Smooth muscle cell of the brain vasculature (primary cell): Measurements from ENCODE around the gene TAS2R30.
"Not testable (repeated sequence)": the region's sequence is repeated elsewhere in the genome, so short reads cannot be mapped to it uniquely, and the experiment has no call there.

ENCODE experiments used
- DNase-seq: peaks from one replicate; pipeline ENCODE4 v3.0.0-alpha.2; 2012; ENCODE audit warnings: low read depth, low spot score

The TAS2R30 gene

DNA sequence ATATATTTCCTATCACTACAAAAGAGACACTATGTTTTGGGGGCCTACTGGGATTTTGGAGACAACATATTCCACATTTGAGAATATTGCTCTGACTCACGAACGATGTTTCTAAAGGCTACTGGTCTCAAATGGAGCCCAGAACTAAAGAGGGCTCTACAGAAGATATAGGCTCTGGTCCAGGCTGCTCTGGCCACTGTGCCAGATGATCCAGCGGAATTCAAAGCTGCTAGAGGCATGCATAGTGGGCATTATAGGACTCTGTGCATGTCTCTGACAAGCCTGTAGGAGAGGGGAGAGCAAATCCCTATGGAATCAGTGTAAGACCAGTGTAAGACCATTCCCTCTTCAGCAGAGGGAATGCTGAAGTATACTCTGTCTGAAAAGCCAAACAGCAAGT is 4.1 kb downstream of the TAS2R30 start:
- DNase-seq = no peak

DNA sequence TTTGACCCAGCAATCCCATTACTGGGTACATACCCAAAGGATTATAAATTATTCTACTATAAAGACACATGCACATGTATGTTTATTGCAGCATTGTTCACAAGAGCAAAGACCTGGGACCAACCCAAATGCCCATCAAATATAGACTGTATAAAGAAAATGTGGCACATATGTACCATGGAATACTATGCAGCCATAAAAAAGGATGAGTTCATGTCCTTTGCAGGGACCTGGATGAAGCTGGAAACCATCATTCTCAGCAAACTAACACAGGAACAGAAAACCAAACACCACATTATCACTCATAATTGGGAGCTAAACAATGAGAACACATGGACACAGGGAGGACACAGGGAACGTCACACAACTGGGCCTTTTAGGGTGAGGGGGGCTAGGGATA is 20.3 kb downstream of the TAS2R30 start:
- not testable (repeated sequence) for DNase-seq

DNA sequence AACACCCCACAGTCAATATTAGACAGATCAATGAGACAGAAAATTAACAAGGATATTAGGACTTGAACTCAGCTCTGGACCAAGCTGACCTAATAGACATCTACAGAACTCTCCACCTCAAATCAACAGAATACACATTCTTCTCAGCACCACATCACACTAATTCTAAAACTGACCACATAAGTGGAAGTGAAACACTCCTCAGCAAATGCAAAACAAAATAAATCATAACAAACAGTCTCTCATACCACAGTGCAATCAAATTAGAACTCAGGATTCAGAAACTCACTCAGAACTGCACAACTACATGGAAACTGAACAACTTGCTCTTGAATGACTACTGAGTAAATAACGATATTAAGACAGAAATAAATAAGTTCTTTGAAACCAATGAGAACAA is 23.2 kb downstream of the TAS2R30 start:
- DNase-seq = not testable (repeated sequence)

DNA sequence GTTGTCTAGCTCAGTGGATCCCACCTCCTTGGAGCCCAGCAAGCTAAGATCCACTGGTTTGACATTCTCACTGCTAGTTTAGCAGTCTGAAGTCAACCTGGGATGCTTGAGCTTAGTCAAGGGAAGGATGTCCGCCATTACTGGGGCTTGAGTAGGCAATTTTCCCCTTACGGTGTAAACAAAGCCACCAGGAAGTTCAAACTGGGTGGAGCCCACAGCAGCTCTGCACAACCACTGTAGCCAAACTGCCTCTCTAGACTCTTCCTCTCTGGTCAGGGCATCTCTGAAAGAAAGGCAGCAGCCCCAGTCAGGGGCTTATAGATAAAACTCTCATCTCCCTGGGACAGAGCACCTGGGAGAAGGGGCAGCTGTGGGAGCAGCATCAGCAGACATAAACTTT is 25.6 kb downstream of the TAS2R30 start:
- no peak for DNase-seq

DNA sequence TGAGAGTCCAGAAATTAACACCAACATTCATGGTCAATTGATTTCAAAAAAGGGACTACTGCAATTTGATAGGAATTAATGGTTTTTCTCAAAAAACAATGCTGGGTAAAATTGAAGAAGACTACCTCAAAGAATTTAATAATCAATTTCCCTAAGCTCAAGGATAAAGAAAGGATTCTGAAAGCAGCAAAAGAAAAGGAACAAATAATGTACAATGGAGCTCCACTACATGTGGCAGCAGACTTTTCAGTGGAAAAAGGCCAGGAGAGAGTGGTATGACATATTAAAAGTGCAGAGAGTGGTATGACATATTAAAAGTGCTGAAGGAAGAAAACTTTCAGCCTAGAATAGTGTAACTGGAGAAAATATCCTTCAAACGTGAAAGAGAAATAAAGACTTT is 26.7 kb downstream of the TAS2R30 start:
- no peak for DNase-seq

DNA sequence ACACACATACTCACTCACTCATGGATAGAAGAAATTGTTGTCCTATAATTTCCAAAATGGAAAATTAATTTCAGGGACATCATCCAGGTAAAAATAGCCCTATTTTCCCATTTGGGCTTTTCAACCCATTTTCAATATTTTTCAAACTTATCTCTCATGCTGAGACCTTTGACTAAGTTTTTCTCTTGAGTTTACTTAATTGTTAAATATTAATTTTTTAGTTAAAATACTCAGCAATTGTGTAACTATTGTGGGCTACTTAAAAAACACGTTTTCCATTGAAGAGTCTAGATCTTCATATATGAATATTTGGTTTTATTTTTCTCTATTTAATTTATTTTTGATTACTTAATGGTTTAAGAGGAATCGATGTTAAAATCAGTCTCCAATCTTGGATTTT is 28.2 kb downstream of the TAS2R30 start:
- no peak for DNase-seq

DNA sequence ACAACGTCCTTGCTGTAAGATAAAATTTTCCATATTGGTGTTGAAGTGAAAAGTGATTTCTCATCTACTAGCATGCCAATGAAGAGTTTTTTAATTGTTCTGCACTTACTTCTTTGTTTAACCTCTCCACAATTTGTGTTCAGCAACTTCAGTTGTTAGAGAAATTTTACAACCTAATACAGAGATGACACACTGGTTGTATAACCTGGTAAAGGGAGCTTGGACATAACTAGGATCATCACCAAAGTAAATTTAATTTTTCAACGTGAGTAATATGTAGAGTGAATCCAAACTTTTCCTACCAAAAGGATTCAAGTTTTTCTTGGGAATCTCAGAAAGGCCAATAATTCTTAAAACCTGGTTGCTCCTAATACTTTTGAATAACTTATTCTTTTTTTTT is 28.9 kb downstream of the TAS2R30 start:
- DNase-seq = no peak

DNA sequence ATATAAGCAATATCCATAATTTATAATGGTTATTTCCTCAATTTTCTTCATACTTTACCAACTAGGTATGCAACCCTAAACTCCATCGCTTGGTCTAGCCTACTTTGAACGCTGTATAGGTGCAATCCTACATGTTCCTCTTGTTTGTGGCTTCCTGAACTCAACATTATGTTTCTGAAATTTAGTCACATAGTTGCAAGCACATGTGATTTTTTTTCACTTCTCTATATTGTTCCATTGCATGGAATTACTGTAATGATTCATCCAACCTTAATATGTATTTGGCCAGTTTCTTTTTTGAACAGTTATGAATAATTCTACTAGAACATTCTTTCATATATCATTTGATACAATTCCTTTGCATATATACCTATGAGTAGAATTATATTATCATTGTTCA is 39.5 kb downstream of the TAS2R30 start:
- not testable (repeated sequence) for DNase-seq

DNA sequence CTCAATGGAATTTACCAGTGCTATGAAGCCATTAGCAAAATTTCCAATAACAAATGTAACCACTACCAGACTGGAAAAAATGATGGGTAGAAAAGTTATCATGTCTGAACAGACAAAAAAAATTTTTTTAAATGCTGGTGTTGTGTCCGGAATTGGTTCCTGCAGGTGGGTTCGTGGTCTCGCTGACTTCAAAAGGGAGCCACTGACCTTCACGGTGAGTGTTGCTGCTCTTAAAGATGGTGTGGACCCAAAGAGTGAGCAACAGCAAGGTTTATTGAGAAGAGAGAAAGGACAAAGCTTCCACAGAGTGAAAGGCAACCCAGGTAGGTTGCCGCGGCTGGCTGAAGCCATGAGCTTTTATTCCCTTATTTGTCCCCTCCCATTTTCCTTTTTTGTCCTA is 42.3 kb downstream of the TAS2R30 start, which contains the start of gene TAS2R43:
TAS2R43 (minus strand) TSS at position 186 of the 400 bp plus-strand sequence; CDS start at position 102, 84 bp downstream.
- DNase-seq = no peak

DNA sequence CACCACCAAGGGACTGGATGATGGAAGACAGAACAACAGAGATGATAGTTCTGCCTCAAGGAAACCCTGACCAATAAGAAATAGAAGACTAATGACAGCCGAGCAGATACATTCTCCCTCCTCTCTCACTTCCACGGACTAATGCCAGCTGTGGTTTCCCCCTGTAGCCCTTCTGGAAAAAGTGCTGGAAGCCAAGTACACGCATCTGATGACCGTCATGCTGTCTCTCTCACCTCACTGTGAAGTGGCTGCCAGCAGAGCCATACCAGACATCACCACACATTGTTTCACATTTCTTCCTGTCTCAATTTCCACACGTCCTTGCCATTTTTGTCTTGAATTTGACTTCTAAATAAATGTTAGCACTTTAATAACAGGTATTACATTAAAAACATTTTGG is 45.2 kb downstream of the TAS2R30 start:
- no peak for DNase-seq

DNA sequence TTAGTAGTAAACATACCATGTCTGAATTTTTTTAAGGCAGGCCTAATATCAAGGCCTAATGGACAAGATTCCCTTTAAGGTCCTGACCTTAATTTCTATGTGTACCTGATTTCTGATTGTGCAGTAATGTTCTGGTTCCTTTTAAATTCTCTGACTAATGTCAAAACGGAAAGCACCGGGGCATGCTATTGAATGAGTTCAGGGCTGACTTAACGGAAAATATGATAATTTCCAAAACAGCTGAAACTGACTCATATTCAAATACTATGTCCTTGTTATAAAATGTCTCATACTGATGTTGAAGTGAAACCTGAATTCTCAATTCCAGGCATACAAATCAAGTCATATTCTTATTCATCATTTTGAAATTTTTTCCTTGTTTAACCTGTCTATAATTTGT is 49.0 kb downstream of the TAS2R30 start:
- no peak for DNase-seq
